Measurements from ENCODE around the gene LFNG. TPM values are rescaled to one million over a fixed set of nuclear protein-coding genes. Genes with fewer than 3 reads are reported as not detected.

Gene LFNG
- total RNA-seq, 1 experiment from 2014 or later = 2.4 TPM

DNA sequence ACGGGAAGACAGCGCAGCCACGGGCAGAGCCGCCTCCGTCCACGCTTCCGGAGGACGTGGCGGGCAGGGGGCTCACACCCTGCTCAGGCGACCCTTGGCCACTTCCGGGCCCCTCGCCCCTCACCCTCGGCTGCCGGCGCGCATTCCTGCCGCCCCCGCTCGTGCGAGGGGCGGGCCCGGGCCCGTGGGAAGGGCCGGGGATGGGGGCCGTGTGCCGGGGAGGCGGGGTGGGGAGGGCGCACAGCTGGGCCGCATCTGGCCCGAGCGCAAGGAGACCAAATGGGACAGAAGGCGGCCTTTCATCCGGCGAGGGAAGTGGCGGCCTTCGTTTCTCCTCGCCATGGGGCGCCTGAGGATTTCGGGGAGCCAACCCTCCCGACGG lies 846 bp upstream of the LFNG start:
- no peaks in the 10 kb centered on the region for H3K9me3 Mint-ChIP-seq (ENCODE audit: unreplicated experiment)
- BruUV-seq (replicated peaks) = no TSS peak
- TF ChIP-seq, protein P1, sequence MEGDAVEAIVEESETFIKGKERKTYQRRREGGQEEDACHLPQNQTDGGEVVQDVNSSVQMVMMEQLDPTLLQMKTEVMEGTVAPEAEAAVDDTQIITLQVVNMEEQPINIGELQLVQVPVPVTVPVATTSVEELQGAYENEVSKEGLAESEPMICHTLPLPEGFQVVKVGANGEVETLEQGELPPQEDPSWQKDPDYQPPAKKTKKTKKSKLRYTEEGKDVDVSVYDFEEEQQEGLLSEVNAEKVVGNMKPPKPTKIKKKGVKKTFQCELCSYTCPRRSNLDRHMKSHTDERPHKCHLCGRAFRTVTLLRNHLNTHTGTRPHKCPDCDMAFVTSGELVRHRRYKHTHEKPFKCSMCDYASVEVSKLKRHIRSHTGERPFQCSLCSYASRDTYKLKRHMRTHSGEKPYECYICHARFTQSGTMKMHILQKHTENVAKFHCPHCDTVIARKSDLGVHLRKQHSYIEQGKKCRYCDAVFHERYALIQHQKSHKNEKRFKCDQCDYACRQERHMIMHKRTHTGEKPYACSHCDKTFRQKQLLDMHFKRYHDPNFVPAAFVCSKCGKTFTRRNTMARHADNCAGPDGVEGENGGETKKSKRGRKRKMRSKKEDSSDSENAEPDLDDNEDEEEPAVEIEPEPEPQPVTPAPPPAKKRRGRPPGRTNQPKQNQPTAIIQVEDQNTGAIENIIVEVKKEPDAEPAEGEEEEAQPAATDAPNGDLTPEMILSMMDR (IDR thresholded peaks at IDR 0.05; ENCODE audit: unreplicated experiment) = no peak
- no peaks in the 10 kb centered on the region for H3K27me3 Mint-ChIP-seq (ENCODE audit: insufficient read depth, unreplicated experiment)
- peak overlapping the region; percentile 26 for H3K4me3 Mint-ChIP-seq (ENCODE audit: unreplicated experiment)
- POLR2A ChIA-PET = no interaction called here
- no peak for DNase-seq (ENCODE audit: unreplicated experiment)
- H3K27ac Mint-ChIP-seq (ENCODE audit: low read depth, unreplicated experiment) = no peak overlapping the region
- no peaks in the 10 kb centered on the region for H3K36me3 Mint-ChIP-seq (ENCODE audit: insufficient read depth, unreplicated experiment)
- intact Hi-C loops (cut with micrococcal nuclease) = no loop called here
- CTCF ChIA-PET = interaction anchor here (0.6 kb wide), 1 partner anchor 66 kb away, joined by 3 read pairs; no protein-coding TSS in a partner anchor
- H3K4me1 Mint-ChIP-seq (ENCODE audit: insufficient read depth, unreplicated experiment) = peaks cover 16% of the 10 kb centered on the region

DNA sequence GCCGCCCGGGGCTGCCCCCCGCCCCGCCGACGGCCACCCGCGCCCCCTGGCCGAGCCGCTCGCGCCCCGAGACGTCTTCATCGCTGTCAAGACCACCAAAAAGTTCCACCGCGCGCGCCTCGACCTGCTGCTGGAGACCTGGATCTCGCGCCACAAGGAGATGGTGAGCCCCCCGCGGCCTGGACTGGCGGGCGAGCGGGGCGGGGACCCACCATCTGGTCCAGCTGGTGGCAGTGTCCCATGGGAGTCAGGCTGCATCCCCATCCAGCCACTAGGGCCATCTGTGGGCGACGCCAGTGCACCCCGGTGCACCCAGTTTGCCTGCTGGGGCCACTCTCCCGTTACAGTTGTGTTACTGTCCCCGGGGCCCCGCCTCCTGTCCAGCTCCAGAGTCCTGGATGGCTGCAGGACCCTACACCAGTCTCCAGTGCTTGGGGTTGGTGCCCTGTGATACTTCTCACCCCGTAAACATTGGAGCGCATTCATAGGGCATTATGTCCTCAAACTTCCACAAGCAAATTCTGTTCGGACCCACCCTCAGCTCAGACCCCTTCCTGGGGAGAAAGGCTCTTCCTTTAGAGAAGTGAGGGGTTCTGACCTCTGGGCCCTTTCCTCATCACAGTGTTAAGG lies 672 bp downstream of the LFNG start:
- intact Hi-C loops (cut with micrococcal nuclease) = loop anchor here (5.0 kb wide), 1 partner anchor 37 kb away; the partner anchor contains the start of genes BRAT1 and IQCE
- TSS peak; percentile 59 for BruUV-seq (replicated peaks)
- no peaks in the 10 kb centered on the region for H3K36me3 Mint-ChIP-seq (ENCODE audit: insufficient read depth, unreplicated experiment)
- ChIA-PET CTCF (interaction anchor here (0.7 kb wide), 1 partner anchor 44 kb away, joined by 3 read pairs; no protein-coding TSS in a partner anchor), POLR2A (interaction anchor here (0.6 to 1.5 kb wide), 4 partner anchors 10 to 153 kb away, joined by 3 to 5 read pairs (median 4); partner anchors contain the start of gene BRAT1)
- H3K27me3 Mint-ChIP-seq (ENCODE audit: insufficient read depth, unreplicated experiment) = no peaks in the 10 kb centered on the region
- TF ChIP-seq, protein P1 (IDR thresholded peaks at IDR 0.05; ENCODE audit: unreplicated experiment) = no peak
- peaks cover 16% of the 10 kb centered on the region for H3K4me1 Mint-ChIP-seq (ENCODE audit: insufficient read depth, unreplicated experiment)
- H3K9me3 Mint-ChIP-seq (ENCODE audit: unreplicated experiment) = no peaks in the 10 kb centered on the region
- peak overlapping the region; percentile 75 for H3K4me3 Mint-ChIP-seq (ENCODE audit: unreplicated experiment)
- H3K27ac Mint-ChIP-seq (ENCODE audit: low read depth, unreplicated experiment) = no peak overlapping the region
- DNase-seq (ENCODE audit: unreplicated experiment) = peak; percentile 30

DNA sequence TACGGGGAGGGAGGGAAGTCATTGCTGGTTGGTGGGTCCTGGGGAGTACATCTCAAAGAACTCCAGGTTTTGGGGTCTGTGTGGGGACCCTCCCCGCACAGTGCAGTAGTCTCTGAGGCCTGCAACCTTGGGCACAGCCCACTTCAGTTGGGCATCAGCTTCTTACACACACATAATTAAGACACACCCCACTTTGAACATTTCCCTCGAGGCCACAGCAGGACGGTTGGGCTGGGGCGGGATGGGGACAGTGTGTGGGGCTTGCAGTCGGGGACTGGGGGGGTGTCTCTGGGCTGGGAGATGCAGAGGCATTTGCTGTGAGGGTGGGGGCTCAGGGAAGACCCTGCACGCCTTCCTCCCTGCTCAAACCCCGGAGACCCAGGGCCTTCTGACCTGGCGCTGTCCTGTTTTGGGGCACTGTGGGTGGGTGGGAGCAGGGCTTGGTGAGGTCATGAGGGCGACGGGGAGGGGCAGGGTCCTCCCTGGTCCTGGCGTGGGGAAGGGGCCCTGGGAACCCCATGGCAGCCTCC lies 1.3 kb downstream of the LFNG start:
- TF ChIP-seq, protein P1 (IDR thresholded peaks at IDR 0.05; ENCODE audit: unreplicated experiment) = no peak
- H3K4me1 Mint-ChIP-seq (ENCODE audit: insufficient read depth, unreplicated experiment) = peaks cover 16% of the 10 kb centered on the region
- CTCF ChIA-PET = interaction anchor here (0.5 to 0.6 kb wide), 2 partner anchors 45 to 346 kb away, joined by 4 to 5 read pairs; no protein-coding TSS in a partner anchor
- no peak overlapping the region for H3K27ac Mint-ChIP-seq (ENCODE audit: low read depth, unreplicated experiment)
- peak overlapping the region; percentile 75 for H3K4me3 Mint-ChIP-seq (ENCODE audit: unreplicated experiment)
- POLR2A ChIA-PET = interaction anchor here (0.6 to 1.5 kb wide), 5 partner anchors 10 to 152 kb away, joined by 3 to 5 read pairs (median 3); partner anchors contain the start of gene BRAT1
- BruUV-seq (replicated peaks) = no TSS peak
- H3K9me3 Mint-ChIP-seq (ENCODE audit: unreplicated experiment) = no peaks in the 10 kb centered on the region
- no peaks in the 10 kb centered on the region for H3K36me3 Mint-ChIP-seq (ENCODE audit: insufficient read depth, unreplicated experiment)
- intact Hi-C loops (cut with micrococcal nuclease) = loop anchor here (5.0 kb wide), 1 partner anchor 36 kb away; the partner anchor contains the start of genes BRAT1 and IQCE
- no peaks in the 10 kb centered on the region for H3K27me3 Mint-ChIP-seq (ENCODE audit: insufficient read depth, unreplicated experiment)
- peak; percentile 26 for DNase-seq (ENCODE audit: unreplicated experiment)

DNA sequence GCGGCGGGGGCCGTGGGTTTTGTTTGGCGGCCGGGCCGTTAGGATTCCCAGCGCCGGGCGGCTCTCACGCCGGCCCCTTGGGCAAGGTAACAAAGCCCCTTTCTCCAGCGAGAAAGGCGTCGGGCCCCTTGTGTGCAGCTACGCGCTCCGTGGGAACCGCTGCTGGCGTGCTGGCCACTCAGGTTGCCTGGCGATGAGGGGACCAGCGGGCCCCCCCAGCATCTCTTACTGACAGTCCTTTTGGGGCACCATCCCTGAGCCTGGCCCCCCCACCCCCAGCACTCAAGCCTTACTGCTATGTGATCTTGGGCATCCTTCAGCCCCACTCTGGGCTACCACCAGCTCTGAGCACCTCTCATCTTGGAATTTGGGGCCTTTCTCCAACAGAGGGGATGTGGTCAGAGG lies 1.8 kb downstream of the LFNG start:
- TF ChIP-seq, protein P1 (IDR thresholded peaks at IDR 0.05; ENCODE audit: unreplicated experiment) = no peak
- DNase-seq (ENCODE audit: unreplicated experiment) = no peak
- Mint-ChIP-seq H3K4me3 (ENCODE audit: unreplicated experiment) (peak overlapping the region; percentile 70), H3K36me3 (ENCODE audit: insufficient read depth, unreplicated experiment) (no peaks in the 10 kb centered on the region), H3K27ac (ENCODE audit: low read depth, unreplicated experiment) (no peak overlapping the region), H3K4me1 (ENCODE audit: insufficient read depth, unreplicated experiment) (peaks cover 16% of the 10 kb centered on the region), H3K27me3 (ENCODE audit: insufficient read depth, unreplicated experiment) (no peaks in the 10 kb centered on the region), H3K9me3 (ENCODE audit: unreplicated experiment) (no peaks in the 10 kb centered on the region)
- POLR2A ChIA-PET = interaction anchor here (0.8 to 1.5 kb wide), 3 partner anchors 9 to 39 kb away, joined by 3 to 4 read pairs (median 3); no protein-coding TSS in a partner anchor
- intact Hi-C loops (cut with micrococcal nuclease) = loop anchor here (5.0 kb wide), 1 partner anchor 36 kb away; the partner anchor contains the start of genes BRAT1 and IQCE
- BruUV-seq (replicated peaks) = no TSS peak
- CTCF ChIA-PET = interaction anchor here (0.5 to 0.6 kb wide), 2 partner anchors 45 to 346 kb away, joined by 4 to 5 read pairs; no protein-coding TSS in a partner anchor

All from MCF 10A (cell line).